Measurements from ENCODE around the gene ALOX15B.

GRCh38 chr17:8001976-8002720 lies 36.7 kb upstream of the ALOX15B start, which contains the start of gene GUCY2D:
- TF ChIP-seq CTCF (IDR thresholded peaks at IDR 0.05; ENCODE audit: low read depth, low read length) (no peak), EZH2phosphoT487 (IDR thresholded peaks at IDR 0.05; ENCODE audit: low read depth) (no peak)
